ENCODE results near the gene GIMAP1. TPM values are rescaled to one million over a fixed set of nuclear protein-coding genes. Genes with fewer than 3 reads are reported as not detected.
A peak's percentile ranks its signal among the peaks of the same experiment; 100 is the strongest.
"Not testable (repeated sequence)": the region's sequence is repeated elsewhere in the genome, so short reads cannot be mapped to it uniquely, and the experiment has no call there.

Gene GIMAP1
- 1 to 10 TPM; 2.1 to 2.7 (median 2.1) TPM for total RNA-seq

DNA sequence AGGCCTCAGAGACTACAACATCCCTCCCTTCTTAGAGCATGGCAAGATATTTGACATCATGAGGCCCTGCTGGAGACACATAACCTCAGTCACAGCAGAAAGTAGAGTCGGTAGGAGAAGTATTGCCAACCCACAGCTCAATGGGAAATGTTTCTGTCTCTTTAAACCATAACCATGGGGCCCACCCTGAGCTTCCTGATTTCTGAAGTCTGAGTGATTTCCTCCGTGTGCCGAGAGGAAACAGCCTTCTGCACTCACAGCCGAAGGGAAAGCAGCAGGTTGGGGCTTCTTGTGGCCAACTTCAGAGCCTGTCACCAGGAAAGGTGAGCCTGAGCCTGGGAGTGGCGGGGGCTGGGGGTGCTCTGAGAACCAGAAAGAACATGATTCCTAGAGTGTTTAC lies at the start of gene GIMAP1:
GIMAP1 (plus strand) TSS at position 246 of the 400 bp plus-strand sequence. CDS start 2,435 bp downstream, outside the sequence.
- Mint-ChIP-seq H3K4me3 (peak within 1 kb of the TSS; percentile 97), H3K4me1 (ENCODE audit: low read depth) (peaks cover 72% of the 10 kb centered on the region), H3K27me3 (ENCODE audit: low read depth) (no peaks in the 10 kb centered on the region), H3K36me3 (ENCODE audit: insufficient read depth) (peaks cover 30% of the 10 kb centered on the region), H3K9me3 (peaks cover 12% of the 10 kb centered on the region)
- ATAC-seq (peak; percentile 78 to 82), DNase-seq (peak; percentile 57)

DNA sequence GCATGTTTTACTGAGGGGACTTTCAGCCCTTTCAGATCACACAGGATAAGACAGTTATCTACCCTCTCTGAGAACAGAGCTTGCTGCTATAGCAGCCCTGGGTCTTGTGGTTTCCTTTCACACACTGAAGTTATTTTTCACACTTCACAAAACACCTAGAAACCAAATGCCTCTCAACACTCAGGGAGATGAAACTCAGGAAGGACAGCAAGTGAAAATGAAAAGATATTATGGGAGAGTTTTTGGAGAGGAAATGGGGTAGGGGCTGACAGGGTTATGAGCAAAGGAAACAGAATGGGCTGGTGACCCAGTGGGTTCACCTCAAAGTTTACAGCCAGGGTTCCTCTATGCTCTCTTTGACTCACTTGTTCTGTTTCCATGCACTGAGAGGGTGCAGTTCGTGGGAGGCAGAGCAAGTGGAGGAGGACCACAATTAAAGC lies 47.9 kb upstream of the GIMAP1 start:
- Mint-ChIP-seq H3K27me3 (ENCODE audit: low read depth) (no peaks in the 10 kb centered on the region), H3K4me1 (ENCODE audit: low read depth) (peaks cover 89% of the 10 kb centered on the region), H3K36me3 (ENCODE audit: insufficient read depth) (peaks cover 8% of the 10 kb centered on the region), H3K4me3 (peak overlapping the region; percentile 37), H3K9me3 (peaks cover 10% of the 10 kb centered on the region)
- peak; percentile 57 for DNase-seq
- peak; percentile 77 to 81 for ATAC-seq

GRCh38 chr7:150668977-150669376 lies 47.4 kb upstream of the GIMAP1 start:
- DNase-seq (no peak), ATAC-seq (no peak)
- Mint-ChIP-seq H3K4me3 (peak overlapping the region; percentile 37), H3K27me3 (ENCODE audit: low read depth) (no peaks in the 10 kb centered on the region), H3K36me3 (ENCODE audit: insufficient read depth) (peaks cover 8% of the 10 kb centered on the region), H3K9me3 (peaks cover 10% of the 10 kb centered on the region), H3K4me1 (ENCODE audit: low read depth) (peaks cover 87% of the 10 kb centered on the region)

DNA sequence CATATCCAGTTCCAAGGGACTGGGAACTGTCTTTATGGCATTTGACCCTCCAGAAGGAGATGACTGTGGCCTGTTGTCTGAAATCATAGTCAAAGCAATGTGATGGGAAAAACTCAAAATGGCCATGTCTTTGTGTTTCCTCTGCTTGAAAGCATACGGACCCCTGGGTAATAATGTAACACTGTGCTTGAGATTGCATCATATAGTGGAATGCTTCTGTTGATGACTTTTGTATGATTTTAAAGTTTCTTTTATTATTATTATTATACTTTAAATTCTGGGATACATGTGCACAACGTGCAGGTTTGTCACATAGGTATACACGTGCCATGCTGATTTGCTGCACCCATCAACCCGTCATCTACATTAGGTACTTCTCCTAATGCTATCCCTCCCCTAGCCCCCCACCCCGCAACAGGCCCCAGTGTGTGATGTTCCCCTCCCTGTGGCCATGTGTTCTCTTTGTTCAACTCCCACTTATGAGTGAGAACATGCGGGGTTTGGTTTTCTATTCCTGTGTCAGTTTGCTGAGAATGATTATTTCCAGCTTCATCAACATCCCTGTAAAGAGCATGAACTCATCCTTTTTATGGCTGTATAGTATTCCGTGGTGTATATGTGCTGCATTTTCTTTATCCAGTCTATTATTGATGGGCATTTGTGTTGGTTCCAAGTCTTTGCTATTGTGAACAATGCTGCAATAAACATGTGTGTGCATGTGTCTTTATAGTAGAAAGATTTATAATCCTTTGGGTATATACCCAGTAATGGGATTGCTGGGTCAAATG lies 44.4 kb upstream of the GIMAP1 start:
- not testable (repeated sequence) for H3K4me3 Mint-ChIP-seq; DNase-seq; H3K27me3 Mint-ChIP-seq (ENCODE audit: low read depth); H3K36me3 Mint-ChIP-seq (ENCODE audit: insufficient read depth); ATAC-seq
- Mint-ChIP-seq H3K9me3 (peaks cover 10% of the 10 kb centered on the region), H3K4me1 (ENCODE audit: low read depth) (peaks cover 82% of the 10 kb centered on the region)

GRCh38 chr7:150675714-150676113 lies 40.7 kb upstream of the GIMAP1 start:
- ATAC-seq = no peak
- H3K9me3 Mint-ChIP-seq = peaks cover 12% of the 10 kb centered on the region
- peaks cover 78% of the 10 kb centered on the region for H3K4me1 Mint-ChIP-seq (ENCODE audit: low read depth)
- H3K4me3 Mint-ChIP-seq = peak overlapping the region; percentile 35
- peaks cover 20% of the 10 kb centered on the region for H3K36me3 Mint-ChIP-seq (ENCODE audit: insufficient read depth)
- H3K27me3 Mint-ChIP-seq (ENCODE audit: low read depth) = no peaks in the 10 kb centered on the region
- DNase-seq = no peak

GRCh38 chr7:150676276-150676675 lies 40.1 kb upstream of the GIMAP1 start:
- H3K4me1 Mint-ChIP-seq (ENCODE audit: low read depth) = peaks cover 78% of the 10 kb centered on the region
- H3K27me3 Mint-ChIP-seq (ENCODE audit: low read depth); DNase-seq: not testable (repeated sequence)
- peak in 1 of 2 donors; percentile 14 for ATAC-seq
- peaks cover 20% of the 10 kb centered on the region for H3K36me3 Mint-ChIP-seq (ENCODE audit: insufficient read depth)
- peak overlapping the region; percentile 35 for H3K4me3 Mint-ChIP-seq
- H3K9me3 Mint-ChIP-seq = peaks cover 12% of the 10 kb centered on the region

- peak; percentile 69 to 93 for ATAC-seq
- Mint-ChIP-seq H3K36me3 (ENCODE audit: insufficient read depth) (peaks cover 18% of the 10 kb centered on the region), H3K4me3 (peak overlapping the region; percentile 35), H3K9me3 (peaks cover 12% of the 10 kb centered on the region), H3K4me1 (ENCODE audit: low read depth) (peaks cover 78% of the 10 kb centered on the region)
- not testable (repeated sequence) for DNase-seq; H3K27me3 Mint-ChIP-seq (ENCODE audit: low read depth)
Observed at GRCh38 chr7:150676854-150677253, 39.6 kb upstream of the GIMAP1 start.

- peak overlapping the region; percentile 63 for H3K4me3 Mint-ChIP-seq
- H3K27me3 Mint-ChIP-seq (ENCODE audit: low read depth); DNase-seq; ATAC-seq: not testable (repeated sequence)
- peaks cover 17% of the 10 kb centered on the region for H3K9me3 Mint-ChIP-seq
- peaks cover 21% of the 10 kb centered on the region for H3K36me3 Mint-ChIP-seq (ENCODE audit: insufficient read depth)
- peaks cover 81% of the 10 kb centered on the region for H3K4me1 Mint-ChIP-seq (ENCODE audit: low read depth)
Observed at GRCh38 chr7:150678601-150679000, 37.8 kb upstream of the GIMAP1 start.

DNA sequence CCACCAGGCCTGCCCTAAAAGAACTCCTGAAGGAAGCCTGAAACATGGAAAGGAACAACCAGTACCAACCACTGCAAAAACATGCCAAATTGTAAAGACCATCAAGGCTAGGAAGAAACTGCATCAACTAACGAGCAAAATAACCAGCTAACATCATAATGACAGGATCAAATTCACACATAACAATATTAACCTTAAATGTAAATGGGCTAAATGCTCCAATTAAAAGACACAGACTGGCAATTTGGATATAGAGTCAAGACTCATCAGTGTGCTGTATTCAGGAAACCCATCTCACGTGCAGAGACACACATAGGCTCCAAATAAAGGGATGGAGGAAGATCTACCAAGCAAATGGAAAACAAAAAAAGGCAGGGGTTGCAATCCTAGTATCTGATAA lies 36.0 kb upstream of the GIMAP1 start:
- not testable (repeated sequence) for DNase-seq; H3K27me3 Mint-ChIP-seq (ENCODE audit: low read depth); H3K4me3 Mint-ChIP-seq; ATAC-seq
- H3K4me1 Mint-ChIP-seq (ENCODE audit: low read depth) = peaks cover 86% of the 10 kb centered on the region
- peaks cover 21% of the 10 kb centered on the region for H3K36me3 Mint-ChIP-seq (ENCODE audit: insufficient read depth)
- peaks cover 17% of the 10 kb centered on the region for H3K9me3 Mint-ChIP-seq

DNA sequence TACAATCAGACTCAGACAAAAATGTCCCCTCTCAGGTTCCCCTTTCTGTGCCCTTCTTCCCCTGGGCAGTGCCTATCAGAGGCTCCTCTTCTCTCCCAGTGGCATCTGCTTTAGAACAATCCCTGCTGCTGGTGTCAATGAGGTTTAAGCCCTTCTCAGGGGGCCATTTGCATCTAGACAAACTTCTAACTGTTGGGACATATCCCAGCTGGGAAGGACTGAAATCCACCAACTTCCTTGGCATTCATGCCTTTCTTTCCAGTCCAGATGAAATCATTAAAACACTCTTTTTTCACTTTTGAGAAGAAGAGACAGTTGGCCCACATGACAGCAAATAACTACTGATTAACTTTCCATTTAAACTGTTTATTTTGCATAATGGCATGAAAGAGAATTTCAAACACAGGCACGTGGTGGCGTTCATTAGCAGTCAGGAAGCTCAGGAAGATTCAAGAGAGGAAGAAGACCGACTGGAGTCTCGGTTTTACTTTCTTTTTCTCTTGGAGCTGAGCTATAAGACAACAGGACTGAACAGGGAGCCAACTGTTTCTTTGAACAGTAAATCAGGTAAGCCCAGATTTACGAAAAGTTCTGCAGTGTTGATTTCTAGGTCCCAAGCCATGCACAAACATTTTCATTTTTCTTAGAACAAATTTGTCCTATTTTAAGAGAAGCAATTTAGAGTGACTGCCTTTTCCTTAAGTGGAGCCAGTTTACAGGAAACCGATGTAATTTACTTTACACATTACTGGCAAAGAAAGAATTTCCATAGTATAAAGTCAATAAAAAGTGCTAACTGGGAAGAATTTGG lies 31.0 kb upstream of the GIMAP1 start, which contains the start of gene GIMAP2:
GIMAP2 (plus strand) TSS at position 488 of the 811 bp plus-strand sequence. CDS start 1,354 bp downstream, outside the sequence.
- ATAC-seq (peak; percentile 79 to 85), DNase-seq (no peak)
- peaks cover 42% of the 10 kb centered on the region for H3K36me3 Mint-ChIP-seq (ENCODE audit: insufficient read depth)
- peak within 1 kb of the TSS; percentile 91 for H3K4me3 Mint-ChIP-seq
- no peaks in the 10 kb centered on the region for H3K27me3 Mint-ChIP-seq (ENCODE audit: low read depth)
- H3K4me1 Mint-ChIP-seq (ENCODE audit: low read depth) = peaks cover 79% of the 10 kb centered on the region
- H3K9me3 Mint-ChIP-seq = peaks cover 30% of the 10 kb centered on the region

GRCh38 chr7:150686030-150686631 lies 30.3 kb upstream of the GIMAP1 start:
- no peak for DNase-seq
- Mint-ChIP-seq H3K4me1 (ENCODE audit: low read depth) (peaks cover 75% of the 10 kb centered on the region), H3K36me3 (ENCODE audit: insufficient read depth) (peaks cover 46% of the 10 kb centered on the region), H3K4me3 (peak overlapping the region; percentile 91), H3K27me3 (ENCODE audit: low read depth) (no peaks in the 10 kb centered on the region), H3K9me3 (peaks cover 37% of the 10 kb centered on the region)
- peak; percentile 58 to 73 for ATAC-seq

GRCh38 chr7:150688630-150689029 lies 27.8 kb upstream of the GIMAP1 start:
- Mint-ChIP-seq H3K36me3 (ENCODE audit: insufficient read depth) (peaks cover 54% of the 10 kb centered on the region), H3K4me3 (peak overlapping the region; percentile 91), H3K9me3 (peaks cover 36% of the 10 kb centered on the region), H3K4me1 (ENCODE audit: low read depth) (peaks cover 54% of the 10 kb centered on the region), H3K27me3 (ENCODE audit: low read depth) (no peaks in the 10 kb centered on the region)
- DNase-seq (no peak), ATAC-seq (no peak)

DNA sequence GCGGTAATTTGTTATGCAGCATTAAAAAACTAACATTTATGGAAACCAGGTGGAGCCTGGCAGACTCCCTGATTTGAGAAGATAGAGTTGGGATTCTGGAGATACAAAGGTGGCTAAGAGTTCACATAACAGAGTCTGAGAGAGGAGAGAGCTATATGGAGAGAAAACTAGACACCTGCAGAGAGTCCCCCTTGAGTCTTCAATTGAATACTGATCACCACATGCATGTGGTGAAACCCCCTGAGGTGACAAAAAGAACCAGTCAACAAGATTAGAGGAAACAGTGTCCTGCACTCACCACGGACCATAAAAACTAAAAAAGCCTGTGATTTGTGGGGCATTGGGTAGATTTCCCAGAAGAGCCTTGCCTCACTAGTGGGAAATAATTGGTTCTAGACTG lies 20.8 kb upstream of the GIMAP1 start:
- no peak for ATAC-seq
- H3K9me3 Mint-ChIP-seq = peaks cover 67% of the 10 kb centered on the region
- peaks cover 34% of the 10 kb centered on the region for H3K36me3 Mint-ChIP-seq (ENCODE audit: insufficient read depth)
- no peak overlapping the region for H3K4me3 Mint-ChIP-seq
- H3K27me3 Mint-ChIP-seq (ENCODE audit: low read depth) = no peaks in the 10 kb centered on the region
- peaks cover 2% of the 10 kb centered on the region for H3K4me1 Mint-ChIP-seq (ENCODE audit: low read depth)
- no peak for DNase-seq

DNA sequence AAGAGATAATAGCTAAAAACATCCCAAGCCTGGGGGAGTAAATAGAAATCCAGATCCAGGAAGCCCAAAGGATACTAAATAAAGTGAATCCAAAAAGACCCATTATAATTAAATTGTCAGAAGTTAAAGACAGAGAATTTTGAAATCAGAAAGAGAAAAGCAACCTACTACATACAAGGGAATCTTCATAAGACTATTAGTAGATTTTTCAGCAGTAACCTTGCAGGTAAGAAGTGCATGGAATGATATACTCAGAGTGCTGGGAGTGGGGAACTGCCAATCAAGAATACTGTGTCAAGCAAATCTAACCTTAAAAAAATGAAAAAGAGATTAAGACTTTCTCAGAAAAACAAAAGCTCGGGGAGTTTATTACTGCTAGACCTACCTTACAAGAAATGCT lies 13.2 kb upstream of the GIMAP1 start:
- peaks cover 36% of the 10 kb centered on the region for H3K36me3 Mint-ChIP-seq (ENCODE audit: insufficient read depth)
- peaks cover 75% of the 10 kb centered on the region for H3K9me3 Mint-ChIP-seq
- no peak overlapping the region for H3K4me3 Mint-ChIP-seq
- ATAC-seq (no peak), DNase-seq (no peak)
- H3K4me1 Mint-ChIP-seq (ENCODE audit: low read depth) = peaks cover 6% of the 10 kb centered on the region
- no peaks in the 10 kb centered on the region for H3K27me3 Mint-ChIP-seq (ENCODE audit: low read depth)
